K562 (cell line): ENCODE data around the gene TTC39C. TPM values are rescaled to one million over a fixed set of nuclear protein-coding genes. Genes with fewer than 3 reads are reported as not detected.

Experiments
- ATAC-seq: fragments of 200-7000 bp; cut with Tn5 transposase; 3 replicates; pipeline ENCODE4 v1.9.1; 2020; ENCODE audit warnings: moderate library complexity
- BruUV-seq: library from RNA; stranded (reverse); fragments of 400-500 nt; replicated peaks from 2 replicates; lab custom pipeline; 2021; lab: Mats Ljungman, UMichigan
- CTCF ChIA-PET: fragments of 300-600 bp; formaldehyde crosslinking; extraction: SDS; loops from one replicate; lab custom pipeline; 2021; ENCODE audit warnings: low intra/inter-chr PET ratio; lab: Yijun Ruan, JAX
- POLR2A ChIA-PET: fragments of 300-600, 350-650 bp; sonication (Branson Sonifier 250); formaldehyde crosslinking; extraction: SDS; loops from one replicate; lab custom pipeline; 2021; ENCODE audit warnings: antibody characterized with exemption, inconsistent platforms; lab: Yijun Ruan, JAX
- DNase-seq, 4 experiments: peaks; one replicate each; pipeline versions ENCODE4 v3.0.0 to v3.0.0-alpha.2; 2011 to 2018; ENCODE audit warnings: low spot score in 3 of 4, mixed read lengths in 3 of 4; ENCODE audit errors: extremely low read depth in 1 of 4
- FAIRE-seq: peaks from 2 replicates; lab custom pipeline; 2011; peaks lifted over from hg19 to GRCh38; lab: Jason Lieb, UNC
- H2AFZ ChIP-seq: 2 replicates; pipeline ENCODE4 v1.6.0; 2011; ENCODE audit warnings: low read depth, low read length, control low read depth, inconsistent platforms
- H3K27ac ChIP-seq: fragments of 200-600 bp; 3 replicates; pipeline ENCODE4 v1.8.0; 2011; ENCODE audit warnings: low read depth, mild to moderate bottlenecking, control low read depth, inconsistent platforms, low read length, moderate library complexity, mixed read lengths; ENCODE audit errors: extremely low read depth
- H3K27me3 ChIP-seq, 2 experiments: fragments of 300-600 bp in 1 of 2; 2 replicates in 1 of 2; 3 replicates in 1 of 2; pipeline versions ENCODE4 v1.6.0 to v1.8.0; 2011; ENCODE audit warnings: inconsistent platforms in 2 of 2, low read length in 2 of 2, mild to moderate bottlenecking in 1 of 2, mixed read lengths in 1 of 2, moderate library complexity in 1 of 2; ENCODE audit not compliant: control insufficient read depth in 2 of 2, insufficient read depth in 2 of 2
- H3K36me3 ChIP-seq: fragments of 300-600 bp; 3 replicates; pipeline ENCODE4 v1.8.0; 2011; ENCODE audit warnings: mild to moderate bottlenecking, low read length, inconsistent platforms; ENCODE audit not compliant: control insufficient read depth, insufficient read depth
- H3K4me1 ChIP-seq, 2 experiments: fragments of 200-600 bp in 1 of 2; replicated peaks in 1 of 2; 2 replicates in 1 of 2; 3 replicates in 1 of 2; pipeline versions ENCODE4 v1.5.1 to v1.8.0; 2011; ENCODE audit warnings: inconsistent platforms in 2 of 2, low read length in 2 of 2, mild to moderate bottlenecking in 1 of 2, mixed read lengths in 1 of 2, moderate library complexity in 1 of 2; ENCODE audit not compliant: control insufficient read depth in 2 of 2, insufficient read depth in 2 of 2
- H3K4me2 ChIP-seq: 2 replicates; pipeline ENCODE4 v1.6.1; 2011; ENCODE audit warnings: low read length, control low read depth, inconsistent platforms, mixed read lengths; ENCODE audit not compliant: insufficient read depth
- H3K4me3 ChIP-seq: fragments of 200-600 bp; sonication (generic), shearing (Covaris generic); 2 replicates; pipeline ENCODE4 v1.5.1; 2016; ENCODE audit warnings: control low read depth, inconsistent platforms
- H3K79me2 ChIP-seq: fragments of 200-600 bp; 3 replicates; pipeline ENCODE4 v1.8.0; 2011; ENCODE audit warnings: low read length, inconsistent platforms; ENCODE audit not compliant: control insufficient read depth, insufficient read depth
- H3K9ac ChIP-seq, 2 experiments: 2 replicates each; pipeline versions ENCODE4 v1.6.0 to v1.6.1; 2011; ENCODE audit warnings: low read depth in 2 of 2, low read length in 2 of 2, control low read depth in 1 of 2, inconsistent platforms in 1 of 2, mild to moderate bottlenecking in 1 of 2, mixed read lengths in 1 of 2; ENCODE audit not compliant: insufficient read depth in 1 of 2
- H3K9me1 ChIP-seq: one replicate; pipeline ENCODE4 v1.6.0; 2011; ENCODE audit warnings: inconsistent platforms, mild to moderate bottlenecking, low read length, moderate library complexity; ENCODE audit not compliant: control insufficient read depth, insufficient read depth
- H3K9me3 ChIP-seq: replicated peaks from 2 replicates; pipeline ENCODE4 v1.5.1; 2011; ENCODE audit warnings: low read depth, low read length, inconsistent platforms; ENCODE audit not compliant: control insufficient read depth, insufficient read depth
- H4K20me1 ChIP-seq: replicated peaks from 2 replicates; pipeline ENCODE4 v1.6.1; 2011; ENCODE audit warnings: low read length, inconsistent platforms, mixed read lengths; ENCODE audit not compliant: control insufficient read depth, insufficient read depth
- DPF2 ChIP-seq: fragments of 450-650 bp; IDR thresholded peaks from 2 replicates; pipeline ENCODE4 v1.6.1; 2016
- E4F1 ChIP-seq: fragments of 250-450 bp; sonication (Bioruptor Pico); IDR thresholded peaks from 2 replicates; pipeline ENCODE4 v1.5.0; 2021; ENCODE audit warnings: mild to moderate bottlenecking, borderline replicate concordance
- ETV1 ChIP-seq: fragments of 450-650 bp; conservative IDR thresholded peaks from 2 replicates; pipeline ENCODE4 v1.6.1; 2016; ENCODE audit warnings: missing genetic modification characterization, control low read depth, low read depth, missing compliant biosample characterization
- GTF2F1 ChIP-seq: IDR thresholded peaks from 2 replicates; pipeline ENCODE4 v1.6.1; 2011; ENCODE audit warnings: low read depth, low read length, improper control_type of control experiment
- HNRNPH1 ChIP-seq: fragments of 200-400 bp; formaldehyde crosslinking; optimal IDR thresholded peaks from 2 replicates; pipeline ENCODE3; 2017; ENCODE audit warnings: low read depth, mild to moderate bottlenecking, low read length, moderate library complexity
- MTA3 ChIP-seq: fragments of 450-650 bp; formaldehyde crosslinking; IDR thresholded peaks from 2 replicates; pipeline ENCODE4 v1.6.1; 2017; ENCODE audit warnings: mild to moderate bottlenecking, borderline replicate concordance
- NFXL1 ChIP-seq: fragments of 450-650 bp; formaldehyde crosslinking; IDR thresholded peaks from 2 replicates; pipeline ENCODE4 v1.4.0; 2021; ENCODE audit warnings: mild to moderate bottlenecking
- RFX7 ChIP-seq: fragments of 250-450 bp; sonication (Bioruptor Pico); IDR thresholded peaks from 2 replicates; pipeline ENCODE4 v1.5.1; 2021; ENCODE audit warnings: mild to moderate bottlenecking
- RREB1 ChIP-seq: fragments of 250-450 bp; sonication (Bioruptor Pico); IDR thresholded peaks from 2 replicates; pipeline ENCODE4 v1.4.0; 2020
- SNRNP70 ChIP-seq: fragments of 200-400 bp; formaldehyde crosslinking; optimal IDR thresholded peaks from 2 replicates; pipeline ENCODE3; 2017; ENCODE audit warnings: low read depth, low read length
- SRSF3 ChIP-seq: fragments of 200-400 bp; formaldehyde crosslinking; IDR thresholded peaks from 2 replicates; pipeline ENCODE4 v1.6.1; 2016; ENCODE audit warnings: mild to moderate bottlenecking, low read length, moderate library complexity; ENCODE audit not compliant: insufficient read depth
- STAT5B ChIP-seq: fragments of 250-450 bp; sonication (Bioruptor Pico); IDR thresholded peaks from 2 replicates; pipeline ENCODE4 v1.8.0; 2021; ENCODE audit warnings: mild to moderate bottlenecking, inconsistent platforms
- TCF7 ChIP-seq: sonication (generic); IDR thresholded peaks from 2 replicates; pipeline ENCODE4 v1.6.1; 2016; ENCODE audit warnings: antibody characterized with exemption, borderline replicate concordance
- WGBS: fragments of 100-300 bp; shearing (Covaris generic); methylation state at CpG from one replicate; pipeline ENCODE4 v1.1.6; 2016; ENCODE audit warnings: low coverage, mixed read lengths; ENCODE audit not compliant: insufficient coverage; ENCODE audit errors: missing lambda C conversion rate; 5-methylcytosine and 5-hydroxymethylcytosine counted together
- in situ Hi-C: fragments of 300-500 bp; cut with MboI; formaldehyde crosslinking; loops from 4 replicates; pipeline ENCODE4 v1.15.0; 2018; ENCODE audit warnings: inconsistent platforms, mixed read lengths
- intact Hi-C: fragments of 100-400 bp; cut with micrococcal nuclease; formaldehyde crosslinking; loops from 2 replicates; pipeline ENCODE4 v1.14.2; 2022
- polyA plus RNA-seq, 8 experiments: library from polyadenylated mRNA; depleted of rRNA in 4 of 8; stranded (reverse) in 5 of 8; unstranded in 3 of 8; fragments of >200 nt; fragmentation: Nextera tagmentation in 2 of 8; fragmentation: Illumina TruSeq in 1 of 8; extraction: Ambion mirVana in 2 of 8; extraction: Trizol in 1 of 8; gene quantifications; 2 replicates each; pipeline versions ENCODE4 v1.2.1 to v1.2.3, GENCODE V29; 2011 to 2014; ENCODE audit warnings: inconsistent platforms in 1 of 8, missing spikeins in 1 of 8
- total RNA-seq, 7 experiments: library from RNA; depleted of rRNA in 6 of 7; stranded (reverse); fragments of >200 nt in 6 of 7; fragmentation: Illumina TruSeq in 2 of 7; extraction: Trizol in 2 of 7; gene quantifications; 2 replicates each; pipeline versions ENCODE4 v1.2.1 to v1.2.3, GENCODE V29; 2011 to 2021; ENCODE audit warnings: low replicate concordance in 1 of 7
- TF ChIP-seq, protein P1 (sequence below): fragments of 250-450 bp; sonication (Bioruptor Pico); IDR thresholded peaks from 2 replicates; pipeline ENCODE4 v1.5.0; 2020; ENCODE audit warnings: mild to moderate bottlenecking

Gene TTC39C
- total and polyA plus RNA-seq, 9 of the 15 experiments (the other 6 are each of a cell fraction or from before 2014, with no cell fraction given), result 0.01 to 0.58 (median 0.18) TPM; not detected in 5

GRCh38 chr18:24090876-24091275, 76.3 kb downstream of the TTC39C start:
- no peaks in the 10 kb centered on the region for H3K4me1 ChIP-seq
- intact Hi-C loops (no loop called here), in situ Hi-C loops (no loop called here)
- H3K9me3 ChIP-seq, result no peaks in the 10 kb centered on the region
- DNase-seq (no peak), FAIRE-seq (peak; percentile 11), ATAC-seq (no peak)
- no peaks in the 10 kb centered on the region for H3K79me2 ChIP-seq
- no peak overlapping the region for H2AFZ ChIP-seq
- H3K27ac ChIP-seq, result no peak overlapping the region
- POLR2A ChIA-PET, result no interaction called here
- H4K20me1 ChIP-seq, result no peaks in the 10 kb centered on the region
- 2% methylated on average over 13 of the region's 13 CpGs for WGBS
- no peak overlapping the region for H3K9ac ChIP-seq
- CTCF ChIA-PET, result no interaction called here
- H3K36me3 ChIP-seq, result no peaks in the 10 kb centered on the region
- H3K9me1 ChIP-seq, result no peaks in the 10 kb centered on the region
- H3K27me3 ChIP-seq, result peaks cover 2 to 4% of the 10 kb centered on the region in 2 experiments; a peak in 1 of 5 replicates
- BruUV-seq, result no TSS peak
- no peak overlapping the region for H3K4me2 ChIP-seq
- H3K4me3 ChIP-seq, result no peak overlapping the region
- no peak for TF ChIP-seq GTF2F1
- TF ChIP-seq ETV1 (tag), result no peak
- TF ChIP-seq STAT5B (CRISPR knock-in tag), result no peak
- TF ChIP-seq RFX7, result no peak
- no peak for TF ChIP-seq RREB1 (CRISPR knock-in tag)
- no peak for TF ChIP-seq E4F1
- TF ChIP-seq, protein P1, sequence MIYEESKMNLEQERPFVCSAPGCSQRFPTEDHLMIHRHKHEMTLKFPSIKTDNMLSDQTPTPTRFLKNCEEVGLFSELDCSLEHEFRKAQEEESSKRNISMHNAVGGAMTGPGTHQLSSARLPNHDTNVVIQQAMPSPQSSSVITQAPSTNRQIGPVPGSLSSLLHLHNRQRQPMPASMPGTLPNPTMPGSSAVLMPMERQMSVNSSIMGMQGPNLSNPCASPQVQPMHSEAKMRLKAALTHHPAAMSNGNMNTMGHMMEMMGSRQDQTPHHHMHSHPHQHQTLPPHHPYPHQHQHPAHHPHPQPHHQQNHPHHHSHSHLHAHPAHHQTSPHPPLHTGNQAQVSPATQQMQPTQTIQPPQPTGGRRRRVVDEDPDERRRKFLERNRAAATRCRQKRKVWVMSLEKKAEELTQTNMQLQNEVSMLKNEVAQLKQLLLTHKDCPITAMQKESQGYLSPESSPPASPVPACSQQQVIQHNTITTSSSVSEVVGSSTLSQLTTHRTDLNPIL (CRISPR knock-in tag), result no peak
- TF ChIP-seq DPF2, result no peak
- TF ChIP-seq MTA3, result no peak
- TF ChIP-seq HNRNPH1, result no peak
- TF ChIP-seq TCF7, result no peak
- TF ChIP-seq SRSF3, result no peak
- no peak for TF ChIP-seq NFXL1
- no peak for TF ChIP-seq SNRNP70
